Tibial nerve (tissue), 4 donors: ENCODE measurements around the gene NSUN4. TPM values are rescaled to one million over a fixed set of nuclear protein-coding genes. Genes with fewer than 3 reads are reported as not detected.

Experiments
- DNase-seq, 2 donors: peaks; one replicate each; pipeline ENCODE4 v3.0.0-alpha.2; 2019; ENCODE audit warnings: low spot score in 2 of 2
- H3K27ac ChIP-seq, 4 donors: fragments of 200-600 bp; sonication (generic) in 3 of 4; one replicate each; pipeline ENCODE4 v1.5.1; 2017 to 2019; ENCODE audit warnings: mild to moderate bottlenecking in 1 of 4
- H3K27me3 ChIP-seq, 2 donors: fragments of 200-600 bp; sonication (generic) in 1 of 2; one replicate each; pipeline versions ENCODE4 v1.5.1 to v1.6.0; 2017 to 2019
- H3K36me3 ChIP-seq, 3 donors: fragments of 200-600 bp; sonication (generic); one replicate each; pipeline ENCODE4 v1.5.1; 2018 to 2019
- H3K4me1 ChIP-seq, 4 donors: fragments of 200-600 bp; sonication (generic) in 3 of 4; one replicate each; pipeline ENCODE4 v1.5.1; 2017 to 2019
- H3K4me3 ChIP-seq, 4 donors: fragments of 200-600 bp; sonication (generic) in 3 of 4; one replicate each; pipeline ENCODE4 v1.5.1; 2017 to 2019; ENCODE audit warnings: mild to moderate bottlenecking in 1 of 4, moderate library complexity in 1 of 4
- H3K9me3 ChIP-seq, 4 donors: fragments of 200-600 bp; sonication (generic) in 3 of 4; one replicate each; pipeline ENCODE4 v1.5.1; 2017 to 2019
- CTCF ChIP-seq, 5 experiments: fragments of 200-600 bp in 3 of 5; fragments of 450-650 bp in 2 of 5; sonication (generic) in 3 of 5; IDR thresholded peaks; one replicate each; pipeline ENCODE4 v1.5.1; 2016 to 2019; ENCODE audit warnings: antibody characterized with exemption in 5 of 5, mild to moderate bottlenecking in 3 of 5, moderate library complexity in 2 of 5
- EP300 ChIP-seq, 2 donors: sonication (generic); formaldehyde crosslinking; IDR thresholded peaks; one replicate each; pipeline ENCODE4 v1.6.1; 2017; ENCODE audit warnings: antibody characterized with exemption in 2 of 2, mild to moderate bottlenecking in 1 of 2
- POLR2A ChIP-seq, 2 donors: fragments of 450-650 bp; IDR thresholded peaks; one replicate each; pipeline ENCODE4 v1.6.1; 2017; ENCODE audit warnings: antibody characterized with exemption in 2 of 2, mild to moderate bottlenecking in 2 of 2, moderate library complexity in 2 of 2
- WGBS, 2 donors: methylation state at CpG; one replicate each; pipeline ENCODE4 v1.1.5; 2018; 5-methylcytosine and 5-hydroxymethylcytosine counted together
- total RNA-seq, 4 donors: library from RNA; depleted of rRNA; stranded (reverse); fragments of >200 nt; gene quantifications; one replicate each; pipeline ENCODE4 v1.1.0, GENCODE V29; 2016

NSUN4 gene
- total RNA-seq, 4 donors from 2014 or later, result 19.5 to 39.8 (median 31.2) TPM

DNA sequence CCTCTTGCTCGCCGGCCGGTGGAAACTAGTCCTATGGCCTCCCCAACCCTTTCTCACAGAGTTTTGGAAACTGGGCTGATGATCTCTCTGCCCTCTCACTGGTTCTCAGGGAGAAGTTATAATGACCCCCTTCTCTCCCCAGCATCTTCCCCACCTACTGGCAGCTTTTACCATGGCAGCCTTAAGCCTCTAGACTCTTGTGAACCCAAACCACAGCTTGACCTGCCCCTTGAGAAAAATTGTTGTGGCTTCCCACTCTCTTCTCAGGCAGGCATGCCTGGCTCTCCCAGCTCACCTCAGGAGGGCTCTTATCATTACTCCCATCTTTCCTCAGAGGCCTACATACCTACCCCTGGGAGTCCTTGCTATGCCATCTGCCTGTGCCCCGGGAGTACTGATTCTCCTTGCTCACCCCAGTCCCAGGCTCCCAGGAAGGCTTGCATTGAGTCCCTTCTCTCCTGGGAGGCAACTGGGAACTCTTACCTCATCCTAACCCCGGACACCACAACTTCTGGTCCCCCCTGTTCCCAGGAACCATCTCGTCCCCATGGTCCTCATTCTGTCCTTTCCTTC is 1.6 kb downstream of the NSUN4 start:
- no peak overlapping the region for H3K4me3 ChIP-seq

GRCh38 chr1:46342677-46343350 is 2.2 kb downstream of the NSUN4 start:
- peaks cover 0 to 23% (median 8%) of the 10 kb centered on the region in 4 donors for H3K4me1 ChIP-seq
- no peaks in the 10 kb centered on the region for H3K27me3 ChIP-seq
- no peak overlapping the region for H3K4me3 ChIP-seq
- H3K27ac ChIP-seq, result peak overlapping the region in 2 of 4 donors; percentile 98 to 99
- H3K36me3 ChIP-seq, result peaks cover 0 to 60% (median 8%) of the 10 kb centered on the region in 3 donors
- DNase-seq, result no peak
- 89 to 90% methylated on average over 8 of the region's 8 CpGs for WGBS, 2 donors
- no peak for TF ChIP-seq EP300 (IDR thresholded peaks at IDR 0.05)
- no peak for TF ChIP-seq CTCF (IDR thresholded peaks at IDR 0.05)
- TF ChIP-seq POLR2A (IDR thresholded peaks at IDR 0.05), result no peak
- H3K9me3 ChIP-seq, result no peaks in the 10 kb centered on the region

More for the DNA sequence above, 1.6 kb downstream of the NSUN4 start:
- 89 to 93% methylated on average over 6 of the region's 6 CpGs for WGBS, 2 donors
- TF ChIP-seq EP300 (IDR thresholded peaks at IDR 0.05) (no peak), CTCF (IDR thresholded peaks at IDR 0.05) (peak in 1 of 5 experiments; percentile 14)
- DNase-seq, result no peak
- Histone ChIP-seq H3K27ac (peak overlapping the region; percentile 96 to 99 (median 98)), H3K36me3 (peaks cover 0 to 54% (median 8%) of the 10 kb centered on the region in 3 donors), H3K27me3 (no peaks in the 10 kb centered on the region), H3K9me3 (no peaks in the 10 kb centered on the region), H3K4me1 (peaks cover 0 to 23% (median 8%) of the 10 kb centered on the region in 4 donors)

DNA sequence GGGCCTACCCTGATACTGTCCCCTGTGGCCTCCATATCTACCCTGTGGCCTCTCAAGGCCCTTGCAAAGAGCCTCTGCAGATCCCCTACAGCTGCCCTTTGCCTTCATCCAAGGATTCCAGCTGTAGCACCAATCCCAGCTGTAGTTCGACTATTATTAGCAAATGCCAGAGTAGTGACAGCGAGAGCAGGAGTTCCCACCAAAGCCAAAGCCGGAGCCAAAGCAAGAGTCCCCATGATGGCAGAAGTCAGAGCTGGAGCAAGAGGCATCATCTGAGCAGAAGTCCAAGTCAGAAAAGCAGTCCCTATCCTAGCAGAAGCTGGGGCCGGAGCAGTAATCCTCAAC is 2.7 kb downstream of the NSUN4 start:
- no peak for DNase-seq
- 87 to 94% methylated on average over 4 of the region's 4 CpGs for WGBS, 2 donors
- peak overlapping the region in 1 of 4 donors; percentile 99 for H3K27ac ChIP-seq

DNA sequence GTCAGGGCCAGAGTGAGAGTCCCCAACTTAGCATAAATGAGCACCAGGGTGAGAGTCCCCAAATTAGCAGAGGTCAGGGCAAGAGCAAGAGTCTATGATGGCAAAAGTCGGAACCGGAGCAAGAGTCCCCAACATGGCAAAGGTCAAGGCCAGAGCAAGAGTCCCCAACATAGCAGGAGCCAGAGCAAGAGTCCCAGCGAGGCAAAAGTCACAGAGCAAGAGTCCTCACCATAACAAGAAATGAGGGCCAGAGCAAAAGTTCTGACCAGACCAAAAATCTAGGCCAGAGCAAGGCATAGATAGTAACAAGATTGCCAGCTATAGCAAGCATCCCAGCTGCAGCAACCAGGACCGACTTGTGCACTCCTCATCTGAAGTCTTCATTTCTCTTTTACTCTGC is 3.1 kb downstream of the NSUN4 start:
- Histone ChIP-seq H3K27me3 (no peaks in the 10 kb centered on the region), H3K9me3 (no peaks in the 10 kb centered on the region), H3K4me1 (peaks cover 0 to 28% (median 8%) of the 10 kb centered on the region in 4 donors), H3K36me3 (peaks cover 0 to 66% (median 8%) of the 10 kb centered on the region in 3 donors), H3K27ac (peak overlapping the region in 1 of 4 donors; percentile 99), H3K4me3 (no peak overlapping the region)
- TF ChIP-seq EP300 (IDR thresholded peaks at IDR 0.05) (no peak), POLR2A (IDR thresholded peaks at IDR 0.05) (no peak), CTCF (IDR thresholded peaks at IDR 0.05) (no peak)
- 85 to 91% methylated on average over 4 of the region's 4 CpGs for WGBS, 2 donors
- DNase-seq, result no peak

More for the DNA sequence above, 2.7 kb downstream of the NSUN4 start:
- Histone ChIP-seq H3K27me3 (no peaks in the 10 kb centered on the region), H3K4me3 (no peak overlapping the region), H3K36me3 (peaks cover 0 to 65% (median 8%) of the 10 kb centered on the region in 3 donors), H3K4me1 (peaks cover 0 to 28% (median 8%) of the 10 kb centered on the region in 4 donors), H3K9me3 (no peaks in the 10 kb centered on the region)
- no peak for TF ChIP-seq POLR2A (IDR thresholded peaks at IDR 0.05)
- no peak for TF ChIP-seq EP300 (IDR thresholded peaks at IDR 0.05)
- TF ChIP-seq CTCF (IDR thresholded peaks at IDR 0.05), result no peak

GRCh38 chr1:46344481-46344880 is 3.9 kb downstream of the NSUN4 start:
- no peak for DNase-seq
- Histone ChIP-seq H3K4me3 (no peak overlapping the region), H3K36me3 (peaks cover 0 to 73% (median 8%) of the 10 kb centered on the region in 3 donors), H3K9me3 (no peaks in the 10 kb centered on the region), H3K27ac (peak overlapping the region in 1 of 4 donors; percentile 99), H3K4me1 (peaks cover 0 to 22% (median 8%) of the 10 kb centered on the region in 4 donors), H3K27me3 (no peaks in the 10 kb centered on the region)
- WGBS, 2 donors, result 84 to 85% methylated on average over 3 of the region's 3 CpGs
- TF ChIP-seq CTCF (IDR thresholded peaks at IDR 0.05) (no peak), POLR2A (IDR thresholded peaks at IDR 0.05) (no peak), EP300 (IDR thresholded peaks at IDR 0.05) (no peak)
